Muscle layer of colon (tissue), 2 donors: ENCODE measurements around the gene PRKAR1B.
A peak's percentile ranks its signal among the peaks of the same experiment; 100 is the strongest.

Experiments used
- H3K27ac ChIP-seq: one replicate; pipeline ENCODE4 v1.7.0; 2013; ENCODE audit warnings: low read depth, mild to moderate bottlenecking, low read length, moderate library complexity
- H3K27me3 ChIP-seq, 2 donors: one replicate each; pipeline ENCODE4 v1.7.0; 2013; ENCODE audit warnings: low read length in 2 of 2, mild to moderate bottlenecking in 2 of 2; ENCODE audit not compliant: insufficient read depth in 2 of 2, control insufficient read depth in 1 of 2
- H3K36me3 ChIP-seq: one replicate; pipeline ENCODE4 v1.7.0; 2013; ENCODE audit warnings: mild to moderate bottlenecking, low read length; ENCODE audit not compliant: insufficient read depth
- H3K4me1 ChIP-seq: one replicate; pipeline ENCODE4 v1.7.0; 2013; ENCODE audit warnings: mild to moderate bottlenecking, low read length; ENCODE audit not compliant: insufficient read depth
- H3K4me3 ChIP-seq, 2 donors: one replicate each; pipeline ENCODE4 v1.7.0; 2013; ENCODE audit warnings: low read length in 2 of 2, low read depth in 1 of 2, mild to moderate bottlenecking in 1 of 2, moderate library complexity in 1 of 2
- H3K9ac ChIP-seq: one replicate; pipeline ENCODE4 v1.7.0; 2013; ENCODE audit warnings: low read length
- H3K9me3 ChIP-seq: one replicate; pipeline ENCODE4 v1.7.0; 2013; ENCODE audit warnings: mild to moderate bottlenecking, low read length
- donor health status: abdominal sarcoma.
- donor health status: Adenocarcinoma of cecum.

Gene PRKAR1B

GRCh38 chr7:727104-727805 lies at the start of gene PRKAR1B:
Gene PRKAR1B (minus strand): TSS chr7:727281. CDS start chr7:711505, 15,776 bp downstream.
- H3K27ac ChIP-seq: peak within 1 kb of the TSS; percentile 76
- peaks cover 21% of the 10 kb centered on the region for H3K4me1 ChIP-seq
- H3K4me3 ChIP-seq: peak within 1 kb of the TSS; percentile 58 to 82
- H3K9me3 ChIP-seq: no peaks in the 10 kb centered on the region
- no peaks in the 10 kb centered on the region for H3K27me3 ChIP-seq
- H3K9ac ChIP-seq: peak within 1 kb of the TSS; percentile 50
- H3K36me3 ChIP-seq: peaks cover 9% of the 10 kb centered on the region

- H3K4me3 ChIP-seq: no peak overlapping the region
- no peaks in the 10 kb centered on the region for H3K9me3 ChIP-seq
- no peak overlapping the region for H3K9ac ChIP-seq
- peaks cover 27% of the 10 kb centered on the region for H3K4me1 ChIP-seq
- H3K27ac ChIP-seq: no peak overlapping the region
- H3K27me3 ChIP-seq: no peaks in the 10 kb centered on the region
- peaks cover 29% of the 10 kb centered on the region for H3K36me3 ChIP-seq
These were observed 49.3 kb upstream of the PRKAR1B start for GRCh38 chr7:776381-776780.

GRCh38 chr7:774161-775109 lies 47.4 kb upstream of the PRKAR1B start:
- no peak overlapping the region for H3K4me3 ChIP-seq
- H3K9me3 ChIP-seq: no peaks in the 10 kb centered on the region
- peaks cover 21% of the 10 kb centered on the region for H3K36me3 ChIP-seq
- H3K27me3 ChIP-seq: no peaks in the 10 kb centered on the region
- H3K27ac ChIP-seq: no peak overlapping the region
- H3K4me1 ChIP-seq: peaks cover 31% of the 10 kb centered on the region
- no peak overlapping the region for H3K9ac ChIP-seq

GRCh38 chr7:773622-773915 lies 46.5 kb upstream of the PRKAR1B start:
- Histone ChIP-seq H3K27me3 (no peaks in the 10 kb centered on the region), H3K9me3 (no peaks in the 10 kb centered on the region), H3K4me3 (no peak overlapping the region), H3K36me3 (peaks cover 21% of the 10 kb centered on the region), H3K27ac (no peak overlapping the region), H3K4me1 (peaks cover 26% of the 10 kb centered on the region), H3K9ac (no peak overlapping the region)

- Histone ChIP-seq H3K27ac (no peak overlapping the region), H3K9ac (no peak overlapping the region), H3K4me3 (no peak overlapping the region), H3K9me3 (no peaks in the 10 kb centered on the region), H3K36me3 (peaks cover 21% of the 10 kb centered on the region), H3K4me1 (peaks cover 24% of the 10 kb centered on the region), H3K27me3 (no peaks in the 10 kb centered on the region)
These were observed 46.0 kb upstream of the PRKAR1B start for GRCh38 chr7:772861-773621.

- Histone ChIP-seq H3K27me3 (no peaks in the 10 kb centered on the region), H3K9me3 (no peaks in the 10 kb centered on the region), H3K27ac (peak overlapping the region; percentile 90), H3K9ac (peak overlapping the region; percentile 51), H3K4me3 (no peak overlapping the region), H3K36me3 (peaks cover 21% of the 10 kb centered on the region), H3K4me1 (peaks cover 24% of the 10 kb centered on the region)
These were observed 45.3 kb upstream of the PRKAR1B start for GRCh38 chr7:772392-772791.

GRCh38 chr7:772005-772294 lies 44.9 kb upstream of the PRKAR1B start:
- Histone ChIP-seq H3K9ac (peak overlapping the region; percentile 51), H3K36me3 (peaks cover 19% of the 10 kb centered on the region), H3K9me3 (no peaks in the 10 kb centered on the region), H3K27ac (peak overlapping the region; percentile 90), H3K27me3 (no peaks in the 10 kb centered on the region), H3K4me1 (peaks cover 24% of the 10 kb centered on the region), H3K4me3 (no peak overlapping the region)

- H3K9me3 ChIP-seq: no peaks in the 10 kb centered on the region
- no peak overlapping the region for H3K4me3 ChIP-seq
- H3K4me1 ChIP-seq: peaks cover 24% of the 10 kb centered on the region
- no peaks in the 10 kb centered on the region for H3K27me3 ChIP-seq
- H3K36me3 ChIP-seq: peaks cover 14% of the 10 kb centered on the region
- H3K27ac ChIP-seq: peak overlapping the region; percentile 90
- peak overlapping the region; percentile 51 for H3K9ac ChIP-seq
These were observed 44.3 kb upstream of the PRKAR1B start for GRCh38 chr7:771234-772004.

GRCh38 chr7:770741-771166 lies 43.7 kb upstream of the PRKAR1B start:
- H3K4me3 ChIP-seq: no peak overlapping the region
- peaks cover 24% of the 10 kb centered on the region for H3K4me1 ChIP-seq
- peak overlapping the region; percentile 90 for H3K27ac ChIP-seq
- H3K27me3 ChIP-seq: no peaks in the 10 kb centered on the region
- peaks cover 14% of the 10 kb centered on the region for H3K36me3 ChIP-seq
- peak overlapping the region; percentile 51 for H3K9ac ChIP-seq
- H3K9me3 ChIP-seq: no peaks in the 10 kb centered on the region

GRCh38 chr7:770336-770735 lies 43.3 kb upstream of the PRKAR1B start:
- Histone ChIP-seq H3K9ac (peak overlapping the region; percentile 51), H3K27me3 (no peaks in the 10 kb centered on the region), H3K9me3 (no peaks in the 10 kb centered on the region), H3K4me3 (no peak overlapping the region), H3K27ac (peak overlapping the region; percentile 90), H3K4me1 (peaks cover 24% of the 10 kb centered on the region), H3K36me3 (peaks cover 14% of the 10 kb centered on the region)
